ENCODE measurements around the gene PON2.
"Not testable (repeated sequence)": the region's sequence is repeated elsewhere in the genome, so short reads cannot be mapped to it uniquely, and the experiment has no call there.

Gene PON2

GRCh38 chr7:95398155-95398940 lies 36.5 kb downstream of the PON2 start:
- peak; percentile 40 for DNase-seq

GRCh38 chr7:95397381-95397780 lies 37.4 kb downstream of the PON2 start:
- no peak for DNase-seq

GRCh38 chr7:95396136-95397032 lies 38.4 kb downstream of the PON2 start, which contains the start of gene PON3:
Gene PON3 (minus strand): TSS chr7:95396375. CDS start chr7:95396350, 25 bp downstream.
- peak; percentile 70 for DNase-seq

- peak; percentile 44 for DNase-seq
Measured at GRCh38 chr7:95395755-95396135, 39.1 kb downstream of the PON2 start.

- DNase-seq: no peak
Measured at GRCh38 chr7:95394370-95394769, 40.5 kb downstream of the PON2 start.

GRCh38 chr7:95391761-95392160 lies 43.1 kb downstream of the PON2 start:
- DNase-seq: no peak

- DNase-seq: no peak
Measured at GRCh38 chr7:95389516-95389915, 45.3 kb downstream of the PON2 start.

- DNase-seq: not testable (repeated sequence)
Measured at GRCh38 chr7:95379457-95379856, 55.4 kb downstream of the PON2 start.

GRCh38 chr7:95376632-95377400 lies 58.0 kb downstream of the PON2 start:
- no peak for DNase-seq

- no peak for DNase-seq
Measured at GRCh38 chr7:95375591-95376257, 59.1 kb downstream of the PON2 start.

GRCh38 chr7:95373323-95373722 lies 61.5 kb downstream of the PON2 start:
- no peak for DNase-seq

- no peak for DNase-seq
Measured at GRCh38 chr7:95368235-95368634, 66.6 kb downstream of the PON2 start.

- DNase-seq: peak; percentile 82
Measured at GRCh38 chr7:95367606-95368005, 67.2 kb downstream of the PON2 start.

GRCh38 chr7:95365151-95365550 lies 69.7 kb downstream of the PON2 start:
- no peak for DNase-seq

- DNase-seq: no peak
Measured at GRCh38 chr7:95357623-95358022, 77.2 kb downstream of the PON2 start.
